Parathyroid adenoma (tissue), 2 donors: Measurements from ENCODE around the gene ASB2.

Experiments
- H2AFZ ChIP-seq: fragments of 300-600 bp; sonication (generic); one replicate; pipeline ENCODE4 v1.7.0; 2017; ENCODE audit warnings: antibody characterized with exemption, mild to moderate bottlenecking
- H3K27ac ChIP-seq: fragments of 300-600 bp; sonication (generic); one replicate; pipeline ENCODE4 v1.7.0; 2017
- H3K27me3 ChIP-seq: fragments of 300-600 bp; sonication (generic); one replicate; pipeline ENCODE4 v1.7.0; 2017; ENCODE audit warnings: low read length; ENCODE audit not compliant: control insufficient read depth, insufficient read depth
- H3K36me3 ChIP-seq: fragments of 300-600 bp; sonication (generic); one replicate; pipeline ENCODE4 v1.7.0; 2017; ENCODE audit warnings: low read length; ENCODE audit not compliant: control insufficient read depth, insufficient read depth
- H3K4me1 ChIP-seq: fragments of 300-600 bp; sonication (generic); one replicate; pipeline ENCODE4 v1.7.0; 2017; ENCODE audit warnings: control low read depth
- H3K4me2 ChIP-seq: fragments of 300-600 bp; sonication (generic); one replicate; pipeline ENCODE4 v1.7.0; 2017; ENCODE audit warnings: low read length
- H3K4me3 ChIP-seq: fragments of 300-600 bp; sonication (generic); one replicate; pipeline ENCODE4 v1.7.0; 2017; ENCODE audit warnings: low read depth, low read length
- H3K79me2 ChIP-seq: fragments of 300-600 bp; sonication (generic); one replicate; pipeline ENCODE4 v1.7.0; 2017; ENCODE audit warnings: control low read depth
- H3K9ac ChIP-seq: fragments of 300-600 bp; sonication (generic); one replicate; pipeline ENCODE4 v1.7.0; 2017; ENCODE audit warnings: mild to moderate bottlenecking
- H3K9me3 ChIP-seq: fragments of 300-600 bp; sonication (generic); one replicate; pipeline ENCODE4 v1.7.0; 2017; ENCODE audit warnings: low read length; ENCODE audit not compliant: control insufficient read depth
- CTCF ChIP-seq: fragments of 300-600 bp; sonication (generic); IDR thresholded peaks from one replicate; pipeline ENCODE4 v1.7.0; 2017; ENCODE audit warnings: antibody characterized with exemption, mild to moderate bottlenecking
- donor health status: primary hyperparathyroidism.

ASB2 gene

GRCh38 chr14:93898731-93899130 lies 77.6 kb downstream of the ASB2 start:
- Histone ChIP-seq H3K9ac (no peak overlapping the region), H3K4me3 (no peak overlapping the region), H3K36me3 (no peaks in the 10 kb centered on the region), H3K27ac (no peak overlapping the region), H3K9me3 (no peaks in the 10 kb centered on the region), H3K4me2 (no peak overlapping the region), H3K27me3 (no peaks in the 10 kb centered on the region), H3K4me1 (no peaks in the 10 kb centered on the region), H2AFZ (no peak overlapping the region), H3K79me2 (no peaks in the 10 kb centered on the region)
- no peak for TF ChIP-seq CTCF

DNA sequence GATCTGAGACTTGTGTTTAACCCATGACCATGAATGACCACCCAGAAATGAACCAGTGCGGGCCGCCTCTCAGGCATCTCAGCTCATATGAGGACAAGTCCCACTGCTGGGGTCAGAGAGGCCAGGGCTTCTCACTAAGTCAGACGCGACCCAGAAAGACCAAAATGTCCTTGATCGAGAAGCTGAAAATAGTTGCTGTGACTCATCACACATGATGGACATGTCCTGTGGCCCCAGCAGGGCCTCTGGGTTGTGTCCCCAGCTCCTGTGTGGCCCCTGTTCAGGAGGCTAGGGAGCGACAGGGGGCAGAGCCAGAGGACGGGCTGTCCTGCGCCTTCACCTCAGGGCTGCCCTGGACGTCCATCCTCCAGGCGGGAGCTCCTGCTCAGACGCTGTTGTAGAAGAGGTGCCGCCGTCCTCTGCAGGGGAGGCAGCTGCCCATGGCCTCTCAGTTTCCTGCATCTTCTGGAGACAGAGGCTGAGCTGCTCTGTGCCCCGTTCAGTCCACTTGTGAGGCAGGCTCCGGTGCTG lies 78.2 kb downstream of the ASB2 start:
- Histone ChIP-seq H3K79me2 (no peaks in the 10 kb centered on the region), H3K4me1 (no peaks in the 10 kb centered on the region), H3K9me3 (no peaks in the 10 kb centered on the region), H3K4me2 (no peak overlapping the region), H3K27me3 (no peaks in the 10 kb centered on the region), H3K36me3 (no peaks in the 10 kb centered on the region), H3K9ac (no peak overlapping the region), H2AFZ (no peak overlapping the region), H3K4me3 (no peak overlapping the region), H3K27ac (no peak overlapping the region)
- no peak for TF ChIP-seq CTCF

DNA sequence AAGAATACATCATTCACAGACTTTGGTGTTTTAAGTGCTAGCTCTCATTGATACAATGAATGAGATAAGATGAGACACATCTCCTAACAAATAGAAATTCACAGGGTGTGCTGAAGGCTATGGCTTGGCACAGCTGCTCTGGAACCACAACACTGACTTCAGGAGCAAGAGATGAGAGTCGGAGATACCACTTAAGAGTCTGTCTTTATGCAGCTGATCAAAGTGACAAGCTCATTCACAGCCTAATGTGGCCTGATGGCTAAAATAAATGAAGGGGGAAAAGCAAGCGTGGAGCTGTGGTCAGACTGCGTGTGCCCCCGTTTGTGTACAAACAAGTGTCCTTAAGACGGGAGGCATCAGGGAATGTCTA lies 78.9 kb downstream of the ASB2 start:
- H3K36me3 ChIP-seq: no peaks in the 10 kb centered on the region
- H3K27ac ChIP-seq: no peak overlapping the region
- H3K79me2 ChIP-seq: no peaks in the 10 kb centered on the region
- no peak overlapping the region for H3K4me2 ChIP-seq
- H3K9ac ChIP-seq: no peak overlapping the region
- H2AFZ ChIP-seq: no peak overlapping the region
- no peaks in the 10 kb centered on the region for H3K27me3 ChIP-seq
- no peak for TF ChIP-seq CTCF
- H3K4me1 ChIP-seq: no peaks in the 10 kb centered on the region
- no peak overlapping the region for H3K4me3 ChIP-seq
- no peaks in the 10 kb centered on the region for H3K9me3 ChIP-seq

- Histone ChIP-seq H3K9ac (no peak overlapping the region), H3K27ac (no peak overlapping the region), H3K4me1 (no peaks in the 10 kb centered on the region), H3K27me3 (no peaks in the 10 kb centered on the region), H3K4me2 (no peak overlapping the region), H3K4me3 (no peak overlapping the region), H3K79me2 (no peaks in the 10 kb centered on the region), H3K36me3 (no peaks in the 10 kb centered on the region), H3K9me3 (no peaks in the 10 kb centered on the region), H2AFZ (no peak overlapping the region)
- TF ChIP-seq CTCF: no peak
Observed at GRCh38 chr14:93895023-93895604, 81.3 kb downstream of the ASB2 start.

GRCh38 chr14:93893661-93894261 lies 82.6 kb downstream of the ASB2 start:
- Histone ChIP-seq H3K79me2 (no peaks in the 10 kb centered on the region), H3K4me3 (no peak overlapping the region), H3K27ac (no peak overlapping the region), H3K9ac (no peak overlapping the region), H3K9me3 (no peaks in the 10 kb centered on the region), H3K27me3 (no peaks in the 10 kb centered on the region), H3K36me3 (no peaks in the 10 kb centered on the region), H3K4me2 (no peak overlapping the region), H2AFZ (no peak overlapping the region), H3K4me1 (no peaks in the 10 kb centered on the region)
- TF ChIP-seq CTCF: no peak
